ENCODE data around the gene BABAM2. TPM values are rescaled to one million over a fixed set of nuclear protein-coding genes. Genes with fewer than 3 reads are reported as not detected.

BABAM2 gene
- total RNA-seq, 2 experiments from 2014 or later, result 66.8 to 68.4 TPM

DNA sequence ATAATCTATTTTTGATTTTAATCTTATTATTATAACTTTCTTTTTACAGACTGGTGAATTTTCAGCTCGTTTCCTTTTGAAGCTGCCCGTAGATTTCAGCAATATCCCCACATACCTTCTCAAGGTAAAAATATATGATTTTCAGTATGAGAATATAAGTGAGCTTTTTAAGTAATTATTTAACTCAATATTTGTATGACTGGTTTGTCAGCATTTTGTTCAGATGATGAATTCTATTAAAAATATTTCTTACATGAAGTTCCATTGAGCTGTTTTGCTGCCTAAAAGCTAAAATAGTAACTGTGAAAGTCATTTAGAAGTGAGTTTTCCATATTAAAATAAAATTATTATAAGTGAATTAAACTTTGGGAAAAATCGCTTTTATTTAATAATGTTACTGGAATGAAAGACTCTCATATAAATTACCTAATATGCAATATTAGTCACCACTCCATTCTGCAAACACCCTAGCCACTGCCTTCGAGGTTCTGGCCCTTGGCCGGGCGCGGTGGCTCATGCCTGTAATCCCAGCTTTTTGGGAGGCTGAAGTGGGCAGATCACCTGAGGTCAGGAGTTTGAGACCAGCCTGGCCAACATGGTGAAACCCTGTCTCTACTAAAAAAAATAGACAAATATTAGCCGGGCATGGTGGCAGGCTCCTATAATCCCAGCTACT, 155.3 kb downstream of the BABAM2 start:
- Mint-ChIP-seq H3K27ac (no peak overlapping the region), H3K4me1 (ENCODE audit: low read depth) (peaks cover 3% of the 10 kb centered on the region), H3K4me3 (no peak overlapping the region), H3K27me3 (no peaks in the 10 kb centered on the region), H3K9me3 (no peaks in the 10 kb centered on the region), H3K36me3 (ENCODE audit: low read depth) (peaks cover 10% of the 10 kb centered on the region)
- CTCF ChIA-PET, result no interaction called here
- ATAC-seq (no peak), DNase-seq (no peak)
- TF ChIP-seq, protein P1, sequence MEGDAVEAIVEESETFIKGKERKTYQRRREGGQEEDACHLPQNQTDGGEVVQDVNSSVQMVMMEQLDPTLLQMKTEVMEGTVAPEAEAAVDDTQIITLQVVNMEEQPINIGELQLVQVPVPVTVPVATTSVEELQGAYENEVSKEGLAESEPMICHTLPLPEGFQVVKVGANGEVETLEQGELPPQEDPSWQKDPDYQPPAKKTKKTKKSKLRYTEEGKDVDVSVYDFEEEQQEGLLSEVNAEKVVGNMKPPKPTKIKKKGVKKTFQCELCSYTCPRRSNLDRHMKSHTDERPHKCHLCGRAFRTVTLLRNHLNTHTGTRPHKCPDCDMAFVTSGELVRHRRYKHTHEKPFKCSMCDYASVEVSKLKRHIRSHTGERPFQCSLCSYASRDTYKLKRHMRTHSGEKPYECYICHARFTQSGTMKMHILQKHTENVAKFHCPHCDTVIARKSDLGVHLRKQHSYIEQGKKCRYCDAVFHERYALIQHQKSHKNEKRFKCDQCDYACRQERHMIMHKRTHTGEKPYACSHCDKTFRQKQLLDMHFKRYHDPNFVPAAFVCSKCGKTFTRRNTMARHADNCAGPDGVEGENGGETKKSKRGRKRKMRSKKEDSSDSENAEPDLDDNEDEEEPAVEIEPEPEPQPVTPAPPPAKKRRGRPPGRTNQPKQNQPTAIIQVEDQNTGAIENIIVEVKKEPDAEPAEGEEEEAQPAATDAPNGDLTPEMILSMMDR (IDR thresholded peaks at IDR 0.05), result no peak
- POLR2A ChIA-PET, result no interaction called here
- intact Hi-C loops (cut with micrococcal nuclease), result loop anchor here (5.0 kb wide), 1 partner anchor 274 kb away; the partner anchor contains the start of gene MRPL33

DNA sequence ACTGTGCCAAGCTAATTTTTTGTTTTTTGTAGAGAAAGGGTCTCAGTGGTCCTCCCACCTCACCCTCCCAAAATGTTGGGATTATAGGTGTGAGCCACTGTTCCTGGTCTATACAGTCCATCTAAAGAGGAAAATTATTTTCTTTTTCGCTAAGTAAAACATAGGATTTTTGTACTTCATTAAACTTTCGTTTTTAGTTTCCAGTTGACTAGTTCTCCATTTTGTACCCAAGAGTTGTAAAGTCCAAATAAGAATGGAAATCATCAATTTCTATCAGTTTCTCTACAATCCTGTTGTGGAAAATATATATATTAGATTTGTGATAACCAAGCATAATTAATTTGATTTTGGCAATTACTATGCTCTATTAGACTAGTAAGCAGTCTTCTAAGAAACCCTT, 156.4 kb downstream of the BABAM2 start:
- H3K27ac Mint-ChIP-seq, result no peak overlapping the region
- H3K36me3 Mint-ChIP-seq (ENCODE audit: low read depth), result peaks cover 17% of the 10 kb centered on the region
- ChIA-PET CTCF (no interaction called here), POLR2A (no interaction called here)
- no peaks in the 10 kb centered on the region for H3K9me3 Mint-ChIP-seq
- no peak for DNase-seq
- intact Hi-C loops (cut with micrococcal nuclease), result loop anchor here (5.0 kb wide), 1 partner anchor 275 kb away; the partner anchor contains the start of gene MRPL33
- TF ChIP-seq, protein P1 (IDR thresholded peaks at IDR 0.05), result no peak
- H3K4me3 Mint-ChIP-seq, result no peak overlapping the region
- no peak for ATAC-seq
- no peaks in the 10 kb centered on the region for H3K27me3 Mint-ChIP-seq
- H3K4me1 Mint-ChIP-seq (ENCODE audit: low read depth), result peaks cover 6% of the 10 kb centered on the region

DNA sequence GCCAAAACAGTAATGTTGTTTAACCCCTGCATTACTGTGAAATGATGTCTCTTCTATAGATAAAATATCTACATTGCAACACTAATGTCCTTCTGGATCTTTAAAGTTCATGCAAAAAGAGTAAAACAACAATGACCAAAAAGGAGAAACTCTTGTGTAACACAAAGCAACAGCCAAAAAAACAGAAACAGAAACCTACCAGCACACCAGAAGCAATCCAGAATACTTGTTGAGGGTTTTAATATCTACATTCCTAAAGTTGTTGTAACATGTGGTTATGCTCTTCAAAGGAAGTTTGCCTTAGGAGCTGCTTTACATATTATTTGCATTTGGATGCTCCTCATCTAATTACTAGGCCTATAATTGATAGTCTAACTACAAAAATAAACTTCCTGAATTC, 157.2 kb downstream of the BABAM2 start:
- H3K9me3 Mint-ChIP-seq, result no peaks in the 10 kb centered on the region
- no peaks in the 10 kb centered on the region for H3K27me3 Mint-ChIP-seq
- ChIA-PET POLR2A (no interaction called here), CTCF (no interaction called here)
- intact Hi-C loops (cut with micrococcal nuclease), result loop anchor here (5.0 kb wide), 1 partner anchor 275 kb away; the partner anchor contains the start of gene MRPL33
- DNase-seq (no peak), ATAC-seq (no peak)
- H3K36me3 Mint-ChIP-seq (ENCODE audit: low read depth), result peaks cover 17% of the 10 kb centered on the region
- H3K4me1 Mint-ChIP-seq (ENCODE audit: low read depth), result peaks cover 10% of the 10 kb centered on the region
- H3K27ac Mint-ChIP-seq, result no peak overlapping the region
- TF ChIP-seq, protein P1 (IDR thresholded peaks at IDR 0.05), result no peak
- H3K4me3 Mint-ChIP-seq, result no peak overlapping the region

DNA sequence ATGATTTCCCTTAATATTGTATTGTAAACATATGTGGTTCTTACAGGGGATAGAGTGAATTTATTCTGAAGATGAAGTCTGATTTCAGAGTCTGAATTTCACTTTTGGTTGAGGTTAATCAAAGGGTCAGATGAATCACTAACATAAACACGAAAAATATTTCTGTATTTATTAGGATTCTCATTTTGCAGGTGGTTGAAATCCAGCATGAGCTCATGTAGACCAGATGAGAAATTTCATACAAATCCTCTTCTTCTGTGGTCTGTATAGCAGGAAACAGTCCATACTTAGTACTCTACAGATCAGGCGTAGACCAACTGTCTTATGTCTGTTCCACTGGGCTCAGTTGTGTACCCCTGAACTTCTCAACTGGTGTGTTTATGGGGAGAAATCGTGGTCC, 157.8 kb downstream of the BABAM2 start:
- H3K27me3 Mint-ChIP-seq, result no peaks in the 10 kb centered on the region
- peaks cover 12% of the 10 kb centered on the region for H3K4me1 Mint-ChIP-seq (ENCODE audit: low read depth)
- no peak for ATAC-seq
- no peak overlapping the region for H3K4me3 Mint-ChIP-seq
- H3K27ac Mint-ChIP-seq, result no peak overlapping the region
- POLR2A ChIA-PET, result no interaction called here
- H3K36me3 Mint-ChIP-seq (ENCODE audit: low read depth), result peaks cover 18% of the 10 kb centered on the region
- intact Hi-C loops (cut with micrococcal nuclease), result loop anchor here (5.0 kb wide), 1 partner anchor 276 kb away; the partner anchor contains the start of gene MRPL33
- DNase-seq, result no peak
- H3K9me3 Mint-ChIP-seq, result no peaks in the 10 kb centered on the region
- CTCF ChIA-PET, result interaction anchor here (1.4 kb wide), 1 partner anchor 13 kb away, joined by 3 read pairs; no protein-coding TSS in a partner anchor
- TF ChIP-seq, protein P1 (IDR thresholded peaks at IDR 0.05), result no peak

DNA sequence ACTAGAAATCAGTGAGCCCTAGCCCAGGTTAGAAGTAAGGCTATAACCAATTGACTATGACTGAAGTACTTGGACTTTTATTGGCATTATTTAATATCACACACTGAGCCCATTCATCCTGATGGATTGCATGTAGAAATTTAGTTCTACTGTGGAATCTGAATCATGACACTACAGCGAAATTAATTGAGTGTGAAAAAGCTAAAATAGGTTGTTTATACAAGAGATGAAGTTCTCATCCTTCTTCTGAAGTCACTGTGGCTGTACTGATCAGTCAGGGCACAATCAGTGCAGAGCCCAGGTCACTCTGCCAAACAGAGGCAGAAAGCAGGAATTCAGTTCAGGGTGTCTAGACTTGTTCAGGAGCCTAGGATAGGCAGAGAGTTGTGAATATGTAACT, 158.9 kb downstream of the BABAM2 start:
- CTCF ChIA-PET, result interaction anchor here (1.4 kb wide), 1 partner anchor 14 kb away, joined by 3 read pairs; no protein-coding TSS in a partner anchor
- peaks cover 16% of the 10 kb centered on the region for H3K4me1 Mint-ChIP-seq (ENCODE audit: low read depth)
- POLR2A ChIA-PET, result no interaction called here
- peaks cover 21% of the 10 kb centered on the region for H3K36me3 Mint-ChIP-seq (ENCODE audit: low read depth)
- TF ChIP-seq, protein P1 (IDR thresholded peaks at IDR 0.05), result no peak
- no peak for ATAC-seq
- no peak for DNase-seq
- no peak overlapping the region for H3K4me3 Mint-ChIP-seq
- H3K27me3 Mint-ChIP-seq, result no peaks in the 10 kb centered on the region
- no peak overlapping the region for H3K27ac Mint-ChIP-seq
- intact Hi-C loops (cut with micrococcal nuclease), result loop anchor here (5.0 kb wide), 1 partner anchor 277 kb away; the partner anchor contains the start of gene MRPL33
- no peaks in the 10 kb centered on the region for H3K9me3 Mint-ChIP-seq
